Esophagus muscularis mucosa (tissue), 4 donors: ENCODE measurements around the gene C14orf119.

Experiments used
- EP300 ChIP-seq: sonication (generic); formaldehyde crosslinking; IDR thresholded peaks from one replicate; pipeline ENCODE4 v1.6.1; 2017; ENCODE audit warnings: antibody characterized with exemption
- POLR2A ChIP-seq: fragments of 450-650 bp; IDR thresholded peaks from one replicate; pipeline ENCODE4 v1.6.1; 2017; ENCODE audit warnings: antibody characterized with exemption, moderate library complexity, mild to moderate bottlenecking, low read depth
- POLR2AphosphoS5 ChIP-seq, 2 donors: sonication (generic); formaldehyde crosslinking; IDR thresholded peaks; one replicate each; pipeline ENCODE4 v1.6.1; 2017; ENCODE audit warnings: antibody characterized with exemption in 2 of 2
- TF ChIP-seq, protein P1 (sequence below), 3 experiments: fragments of 200-600 bp in 2 of 3; fragments of 450-650 bp in 1 of 3; sonication (generic) in 2 of 3; IDR thresholded peaks; one replicate each; pipeline ENCODE4 v1.5.1; 2017 to 2019; ENCODE audit warnings: antibody characterized with exemption in 3 of 3, mild to moderate bottlenecking in 2 of 3, moderate library complexity in 1 of 3

DNA sequence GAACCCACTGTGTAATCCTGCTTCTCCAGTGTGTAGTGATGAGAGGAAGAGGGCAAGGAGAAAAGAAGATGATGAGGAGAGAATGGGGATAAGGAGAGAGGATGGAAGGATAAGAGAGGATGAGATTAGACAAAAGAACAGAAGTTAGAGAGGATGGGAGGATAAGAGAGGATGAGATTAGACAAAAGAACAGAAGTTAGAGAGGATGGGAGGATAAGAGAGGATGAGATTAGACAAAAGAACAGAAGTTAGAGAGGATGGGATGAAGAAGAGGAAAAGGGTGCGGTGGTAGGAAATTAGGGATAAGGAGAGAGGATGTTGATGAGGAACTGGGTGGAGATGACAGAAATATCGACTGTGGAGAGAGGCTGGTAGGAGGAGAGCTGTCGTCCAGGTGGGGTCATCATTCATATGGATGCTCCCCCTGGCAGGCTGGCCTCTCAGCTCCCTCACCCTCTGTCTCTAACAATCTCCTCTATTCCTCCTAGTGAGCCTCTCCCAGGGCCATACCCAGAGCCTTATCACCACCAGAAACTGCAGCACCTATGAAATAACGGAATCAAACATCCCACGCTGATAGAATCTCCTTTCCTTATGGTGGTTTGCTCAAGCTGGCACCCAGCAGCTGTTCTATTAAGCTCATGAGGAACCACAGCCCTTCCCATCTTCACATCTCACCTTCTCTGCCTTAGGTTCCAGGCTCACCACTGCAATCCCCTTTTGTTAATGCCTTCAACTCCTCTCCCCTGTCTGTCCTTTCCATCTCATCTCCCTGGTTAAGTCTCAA, 15.5 kb downstream of the C14orf119 start:
- TF ChIP-seq, protein P1, sequence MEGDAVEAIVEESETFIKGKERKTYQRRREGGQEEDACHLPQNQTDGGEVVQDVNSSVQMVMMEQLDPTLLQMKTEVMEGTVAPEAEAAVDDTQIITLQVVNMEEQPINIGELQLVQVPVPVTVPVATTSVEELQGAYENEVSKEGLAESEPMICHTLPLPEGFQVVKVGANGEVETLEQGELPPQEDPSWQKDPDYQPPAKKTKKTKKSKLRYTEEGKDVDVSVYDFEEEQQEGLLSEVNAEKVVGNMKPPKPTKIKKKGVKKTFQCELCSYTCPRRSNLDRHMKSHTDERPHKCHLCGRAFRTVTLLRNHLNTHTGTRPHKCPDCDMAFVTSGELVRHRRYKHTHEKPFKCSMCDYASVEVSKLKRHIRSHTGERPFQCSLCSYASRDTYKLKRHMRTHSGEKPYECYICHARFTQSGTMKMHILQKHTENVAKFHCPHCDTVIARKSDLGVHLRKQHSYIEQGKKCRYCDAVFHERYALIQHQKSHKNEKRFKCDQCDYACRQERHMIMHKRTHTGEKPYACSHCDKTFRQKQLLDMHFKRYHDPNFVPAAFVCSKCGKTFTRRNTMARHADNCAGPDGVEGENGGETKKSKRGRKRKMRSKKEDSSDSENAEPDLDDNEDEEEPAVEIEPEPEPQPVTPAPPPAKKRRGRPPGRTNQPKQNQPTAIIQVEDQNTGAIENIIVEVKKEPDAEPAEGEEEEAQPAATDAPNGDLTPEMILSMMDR (IDR thresholded peaks at IDR 0.05), result no peak
- TF ChIP-seq POLR2A (no peak), POLR2AphosphoS5 (IDR thresholded peaks at IDR 0.05) (no peak), EP300 (no peak)
